DMS53 treated with DMSO at 0.1 percent for 48 hours (cell line): ENCODE data around the gene APP.

Source experiments
- DNase-seq: peaks from one replicate; lab custom pipeline; 2025; ENCODE audit not compliant: unreplicated experiment; lab: John Stamatoyannopoulos, UW

APP gene

GRCh38 chr21:26068776-26069175, 101.8 kb downstream of the APP start:
- no peak for DNase-seq

- no peak for DNase-seq
Measured at GRCh38 chr21:26067836-26068594, 102.6 kb downstream of the APP start.

GRCh38 chr21:26064506-26064905, 106.1 kb downstream of the APP start:
- no peak for DNase-seq

GRCh38 chr21:26061437-26061836, 109.1 kb downstream of the APP start:
- no peak for DNase-seq

- DNase-seq, result no peak
Measured at GRCh38 chr21:26060335-26061115, 110.0 kb downstream of the APP start.

DNA sequence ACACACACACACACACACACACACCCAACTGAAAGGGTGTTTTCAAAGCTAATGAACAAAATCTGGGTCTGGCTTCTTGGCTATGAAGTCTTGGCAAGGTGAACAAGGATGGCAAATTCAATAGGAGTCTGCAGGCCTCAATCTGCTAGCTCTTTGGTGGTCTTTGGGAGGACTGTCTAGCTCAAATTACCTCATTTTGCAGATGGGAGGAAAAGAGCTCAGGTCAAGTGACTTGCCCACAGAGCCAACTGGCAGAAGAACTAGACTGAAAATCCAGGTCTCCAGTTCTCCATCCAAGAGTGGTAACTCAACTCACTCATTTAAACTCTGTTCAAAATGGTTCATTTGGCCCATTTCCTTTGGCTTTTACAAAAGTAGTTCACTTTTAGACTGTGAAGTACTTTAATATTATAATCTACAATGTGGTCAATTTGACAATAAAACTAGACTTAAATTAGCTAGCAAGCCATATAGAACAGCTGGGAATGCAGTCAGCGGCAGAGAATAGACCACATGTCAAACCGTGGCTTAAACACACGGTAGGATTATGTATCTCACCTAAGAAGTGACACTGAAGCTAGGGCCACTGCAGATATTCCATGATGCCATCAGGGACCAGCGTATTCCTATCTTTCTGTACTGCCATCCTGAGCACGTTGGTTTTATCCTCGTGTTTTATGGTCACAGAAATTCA, 112.9 kb downstream of the APP start:
- DNase-seq, result no peak

GRCh38 chr21:26055841-26056264, 114.7 kb downstream of the APP start:
- DNase-seq, result no peak

- no peak for DNase-seq
Measured at GRCh38 chr21:26055010-26055409, 115.6 kb downstream of the APP start.

DNA sequence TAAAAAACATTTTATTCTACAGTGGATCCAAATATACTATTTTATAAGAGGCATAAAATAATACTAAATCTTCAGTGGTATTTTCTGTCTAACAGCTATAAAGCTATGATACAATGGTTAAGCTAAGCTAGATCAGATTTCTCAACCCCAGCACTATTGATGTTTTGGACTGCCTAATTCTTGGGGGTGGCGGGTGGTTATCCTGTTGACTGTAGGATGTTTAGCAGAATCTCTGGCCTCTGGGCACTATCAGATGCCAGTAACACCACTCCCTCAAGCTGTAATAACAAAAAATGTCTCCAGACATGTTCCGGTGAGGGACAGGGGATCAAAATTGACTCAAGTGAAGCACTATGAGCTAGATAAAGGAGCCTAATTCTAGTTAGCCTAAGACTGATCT, 118.5 kb downstream of the APP start:
- DNase-seq, result no peak

DNA sequence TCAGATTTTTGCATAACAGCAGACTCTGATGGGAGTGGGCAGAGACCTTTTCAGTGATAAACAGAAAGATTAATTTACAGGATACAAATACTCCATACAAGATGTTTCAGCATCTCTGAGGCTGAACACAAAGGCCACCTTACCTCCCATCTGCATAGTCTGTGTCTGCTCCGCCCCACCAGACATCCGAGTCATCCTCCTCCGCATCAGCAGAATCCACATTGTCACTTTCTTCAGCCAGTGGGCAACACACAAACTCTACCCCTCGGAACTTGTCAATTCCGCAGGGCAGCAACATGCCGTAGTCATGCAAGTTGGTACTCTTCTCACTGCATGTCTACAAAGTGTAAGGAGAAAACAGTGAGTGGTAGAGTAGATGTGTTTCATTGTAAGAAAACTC, 119.7 kb downstream of the APP start:
- DNase-seq, result no peak

GRCh38 chr21:26049803-26050202, 120.8 kb downstream of the APP start:
- no peak for DNase-seq

DNA sequence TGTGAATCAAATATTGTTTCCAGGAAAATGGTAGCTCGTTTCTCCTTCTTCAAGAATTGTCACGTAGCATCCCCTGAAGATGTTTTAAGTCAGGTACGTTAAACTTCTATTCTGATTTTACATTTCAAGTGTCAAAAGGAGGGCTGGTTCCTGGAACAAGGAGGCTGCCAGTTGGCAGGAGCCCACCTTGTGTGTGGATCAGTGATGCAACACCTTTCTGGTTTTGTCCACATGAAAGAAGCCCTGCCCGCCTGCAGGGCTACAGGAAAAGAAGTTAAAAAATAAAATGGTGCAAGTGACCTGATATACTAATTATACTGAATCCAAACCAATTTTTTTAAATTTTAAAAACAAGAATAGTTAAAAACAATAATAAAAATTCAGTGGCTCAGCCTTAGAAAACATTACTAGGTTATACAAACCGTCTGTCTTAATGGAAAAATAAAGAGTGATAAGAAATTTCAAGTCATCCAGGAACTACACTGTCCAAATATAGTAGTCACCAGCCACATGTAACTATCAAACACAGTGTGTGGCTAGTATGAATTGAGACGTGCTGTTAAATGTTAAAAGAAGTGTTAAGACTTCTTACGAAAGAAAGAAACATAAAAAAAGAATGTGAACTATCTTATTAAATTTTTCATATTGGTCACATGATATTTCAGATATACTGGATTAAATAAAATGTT, 123.1 kb downstream of the APP start:
- no peak for DNase-seq

GRCh38 chr21:26043891-26044290, 126.7 kb downstream of the APP start:
- DNase-seq, result no peak

DNA sequence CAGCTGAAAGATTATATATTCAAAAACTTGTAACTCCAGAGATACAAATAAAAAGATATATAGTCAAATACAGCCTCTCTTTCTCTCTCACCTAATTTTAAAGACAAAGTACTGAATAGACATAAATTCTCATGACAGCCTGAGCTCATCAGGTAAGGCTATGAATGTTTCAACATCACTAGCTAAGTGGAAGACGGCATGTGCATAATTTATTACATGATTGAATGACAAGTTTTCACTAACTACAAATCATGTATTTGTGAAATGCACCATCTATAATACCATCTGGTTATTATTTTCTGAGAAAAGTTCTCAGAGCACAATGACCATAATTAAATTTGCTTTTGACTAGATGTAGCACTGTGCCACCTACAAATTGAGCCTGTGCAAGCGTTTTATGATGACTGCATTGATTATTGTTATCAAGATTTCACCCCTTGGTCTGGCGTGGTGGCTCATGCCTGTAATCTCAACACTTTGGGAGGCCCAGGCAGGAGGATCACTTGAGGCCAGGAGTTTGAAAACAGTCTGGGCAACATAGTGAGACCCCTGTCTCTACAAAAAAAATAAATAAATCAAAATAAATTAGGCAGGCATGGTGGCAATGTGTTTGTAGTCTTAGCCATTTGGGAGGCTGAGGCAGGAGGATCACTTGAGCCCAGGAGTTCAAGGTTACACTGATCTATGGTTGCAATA, 128.2 kb downstream of the APP start:
- no peak for DNase-seq

GRCh38 chr21:26041431-26042180, 129.0 kb downstream of the APP start:
- DNase-seq, result no peak

GRCh38 chr21:26036916-26037315, 133.7 kb downstream of the APP start:
- DNase-seq, result no peak

DNA sequence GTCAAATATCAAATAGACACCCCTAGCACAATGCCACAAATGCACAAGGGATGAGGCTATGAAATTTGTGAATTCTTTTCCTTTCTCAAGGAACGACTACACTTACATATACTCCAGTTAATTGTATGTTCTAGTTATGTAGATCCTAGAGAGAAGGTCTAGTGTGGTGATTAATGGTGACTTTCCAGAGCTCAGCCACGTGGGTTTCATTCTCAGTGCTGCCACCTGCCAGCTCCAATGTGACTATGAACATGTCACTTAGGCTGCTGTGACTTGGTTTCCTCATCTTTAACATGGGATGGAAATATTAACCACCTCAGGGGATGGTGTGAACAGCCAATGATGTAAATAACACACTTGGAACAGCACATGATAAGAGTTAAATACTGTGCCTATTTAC, 138.3 kb downstream of the APP start:
- DNase-seq, result no peak

DNA sequence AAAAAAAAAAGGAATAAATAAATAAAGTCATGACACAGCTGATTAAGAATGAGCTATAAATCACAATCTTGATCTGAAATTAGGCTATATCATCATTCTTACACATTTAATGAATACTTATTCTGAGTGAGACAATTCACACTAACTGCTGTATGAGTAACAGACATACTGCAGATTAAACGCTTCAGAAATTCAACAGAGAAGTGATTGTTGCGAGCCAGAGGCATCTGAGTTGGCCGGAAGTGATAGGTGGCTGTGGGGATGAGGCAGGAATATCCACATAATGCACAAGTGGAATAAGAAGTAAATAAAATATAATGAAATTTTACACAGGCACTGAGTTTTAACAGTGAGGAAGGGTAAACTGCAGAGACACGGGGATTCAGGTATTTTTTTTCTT, 142.4 kb downstream of the APP start:
- DNase-seq, result no peak

DNA sequence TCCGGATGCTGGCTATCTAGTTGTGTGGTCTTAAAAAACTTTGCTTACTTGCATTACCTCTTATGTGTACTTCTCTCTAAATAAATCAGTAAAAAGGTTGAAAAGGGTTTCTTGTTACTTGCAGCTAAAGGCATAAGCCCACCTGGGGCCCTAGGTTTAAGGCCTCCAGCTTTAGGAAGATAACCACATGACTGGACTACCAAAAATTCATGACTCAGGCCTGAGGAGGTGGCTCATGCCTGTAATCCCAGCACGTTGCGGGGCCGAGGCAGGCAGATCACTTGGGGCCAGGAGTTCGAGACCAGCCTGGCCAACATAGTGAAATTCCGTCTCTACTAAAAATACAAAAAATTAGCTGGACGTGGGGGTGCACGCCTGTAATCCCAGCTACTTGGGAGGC, 142.9 kb downstream of the APP start:
- DNase-seq, result no peak
